Fibroblast of skin of scalp (primary cell): Measurements from ENCODE around the gene SLIT3.

ENCODE experiments used
- DNase-seq: peaks from one replicate; pipeline ENCODE4 v3.0.0-alpha.2; 2013

Gene SLIT3

GRCh38 chr5:168883281-168883741 is 417.6 kb downstream of the SLIT3 start:
- DNase-seq = no peak

- DNase-seq = no peak
Observed at GRCh38 chr5:168882283-168882682, 418.7 kb downstream of the SLIT3 start.

GRCh38 chr5:168881427-168882149 is 419.4 kb downstream of the SLIT3 start:
- no peak for DNase-seq

GRCh38 chr5:168879929-168880328 is 421.0 kb downstream of the SLIT3 start:
- DNase-seq = peak; percentile 69

- DNase-seq = no peak
Observed at GRCh38 chr5:168879331-168879730, 421.6 kb downstream of the SLIT3 start.

- no peak for DNase-seq
Observed at GRCh38 chr5:168878135-168878745, 422.7 kb downstream of the SLIT3 start.

- no peak for DNase-seq
Observed at GRCh38 chr5:168877132-168877892, 423.6 kb downstream of the SLIT3 start.

- no peak for DNase-seq
Observed at GRCh38 chr5:168876419-168876818, 424.5 kb downstream of the SLIT3 start.

- DNase-seq = no peak
Observed at GRCh38 chr5:168875832-168876231, 425.1 kb downstream of the SLIT3 start.

- peak; percentile 40 for DNase-seq
Observed at GRCh38 chr5:168874713-168875380, 426.1 kb downstream of the SLIT3 start.

GRCh38 chr5:168872246-168872645 is 428.7 kb downstream of the SLIT3 start:
- DNase-seq = no peak

GRCh38 chr5:168870910-168871309 is 430.0 kb downstream of the SLIT3 start:
- DNase-seq = no peak

GRCh38 chr5:168869615-168870227 is 431.2 kb downstream of the SLIT3 start:
- DNase-seq = peak; percentile 58

GRCh38 chr5:168867241-168867640 is 433.7 kb downstream of the SLIT3 start:
- DNase-seq = no peak

- no peak for DNase-seq
Observed at GRCh38 chr5:168865968-168866367, 435.0 kb downstream of the SLIT3 start.

- DNase-seq = no peak
Observed at GRCh38 chr5:168863021-168863420, 437.9 kb downstream of the SLIT3 start.

- no peak for DNase-seq
Observed at GRCh38 chr5:168860503-168860902, 440.4 kb downstream of the SLIT3 start.

- no peak for DNase-seq
Observed at GRCh38 chr5:168860081-168860480, 440.9 kb downstream of the SLIT3 start.

GRCh38 chr5:168859471-168859870 is 441.5 kb downstream of the SLIT3 start:
- DNase-seq = no peak

GRCh38 chr5:168858994-168859393 is 441.9 kb downstream of the SLIT3 start:
- DNase-seq = no peak

- no peak for DNase-seq
Observed at GRCh38 chr5:168858371-168858770, 442.6 kb downstream of the SLIT3 start.

- no peak for DNase-seq
Observed at GRCh38 chr5:168853972-168854371, 447.0 kb downstream of the SLIT3 start.

- no peak for DNase-seq
Observed at GRCh38 chr5:168852329-168852728, 448.6 kb downstream of the SLIT3 start.
